GM12878 (cell line): ENCODE data around the gene KCNQ1. TPM values are rescaled to one million over a fixed set of nuclear protein-coding genes. Genes with fewer than 3 reads are reported as not detected.

Source experiments
- ATAC-seq: fragments of 200-7000 bp; cut with Tn5 transposase; 3 replicates; pipeline ENCODE4 v1.9.1; 2020; ENCODE audit warnings: mild to moderate bottlenecking, moderate library complexity
- BruUV-seq: library from RNA; stranded (reverse); fragments of 400-500 nt; replicated peaks from 2 replicates; lab custom pipeline; 2021; lab: Mats Ljungman, UMichigan
- CTCF ChIA-PET: fragments of 300-600 bp; sonication (Branson Sonifier 250); formaldehyde crosslinking; extraction: SDS; loops from one replicate; lab custom pipeline; 2021; ENCODE audit warnings: inconsistent platforms; lab: Yijun Ruan, JAX
- POLR2A ChIA-PET: fragments of 350-600 bp; formaldehyde crosslinking; extraction: SDS; loops from one replicate; lab custom pipeline; 2021; ENCODE audit warnings: inconsistent platforms; lab: Charles Lee
- RAD21 ChIA-PET: fragments of 300-600 bp; sonication (Branson Sonifier 250); formaldehyde crosslinking; loops from one replicate; lab custom pipeline; 2023; ENCODE audit warnings: antibody characterized with exemption; ENCODE audit not compliant: unreplicated experiment; lab: Charles Lee
- SMC1A ChIA-PET: fragments of 300-600 bp; sonication (Branson Sonifier 250); formaldehyde crosslinking; loops from one replicate; lab custom pipeline; 2023; ENCODE audit not compliant: unreplicated experiment, uncharacterized antibody; lab: Charles Lee
- DNase-seq: peaks from one replicate; pipeline ENCODE4 v3.0.0-alpha.2; 2011; ENCODE audit warnings: low read depth, low spot score
- FAIRE-seq: peaks from 3 replicates; lab custom pipeline; 2011; peaks lifted over from hg19 to GRCh38; lab: Jason Lieb, UNC
- H2AFZ ChIP-seq: 2 replicates; pipeline ENCODE4 v1.6.0; 2011; ENCODE audit warnings: low read depth, low read length, control low read depth; ENCODE audit not compliant: control insufficient read depth
- H3K27ac ChIP-seq: 2 replicates; pipeline ENCODE4 v1.5.1; 2011; ENCODE audit warnings: control low read depth; ENCODE audit not compliant: control insufficient read depth, insufficient read depth
- H3K27me3 ChIP-seq, 2 experiments: replicated peaks in 1 of 2; 2 replicates each; pipeline versions ENCODE4 v1.6.0 to v1.6.1; 2011; ENCODE audit warnings: low read length in 1 of 2; ENCODE audit not compliant: control insufficient read depth in 2 of 2, insufficient read depth in 2 of 2
- H3K36me3 ChIP-seq, 2 experiments: 2 replicates each; pipeline ENCODE4 v1.5.1; 2011; ENCODE audit warnings: low read length in 1 of 2; ENCODE audit not compliant: control insufficient read depth in 2 of 2, insufficient read depth in 2 of 2
- H3K4me1 ChIP-seq: 2 replicates; pipeline ENCODE4 v1.6.1; 2011; ENCODE audit warnings: mild to moderate bottlenecking, low read length, moderate library complexity, mixed read lengths; ENCODE audit not compliant: control insufficient read depth, insufficient read depth
- H3K4me2 ChIP-seq: 2 replicates; pipeline ENCODE4 v1.6.0; 2011; ENCODE audit warnings: control low read depth; ENCODE audit not compliant: control insufficient read depth, insufficient read depth
- H3K4me3 ChIP-seq: fragments of 200-600 bp; sonication (generic); 2 replicates; pipeline ENCODE4 v1.5.1; 2016
- H3K79me2 ChIP-seq: 2 replicates; pipeline ENCODE4 v1.6.0; 2011; ENCODE audit warnings: low read length; ENCODE audit not compliant: control insufficient read depth, insufficient read depth
- H3K9ac ChIP-seq: 2 replicates; pipeline ENCODE4 v1.8.0; 2011; ENCODE audit warnings: low read length, control low read depth, mixed read lengths; ENCODE audit not compliant: control insufficient read depth, insufficient read depth
- H3K9me3 ChIP-seq: replicated peaks from 3 replicates; pipeline ENCODE4 v1.5.1; 2011; ENCODE audit warnings: mild to moderate bottlenecking, low read length; ENCODE audit not compliant: control insufficient read depth, insufficient read depth
- H4K20me1 ChIP-seq: 2 replicates; pipeline ENCODE4 v1.6.0; 2011; ENCODE audit not compliant: control insufficient read depth, insufficient read depth
- BRCA1 ChIP-seq: IDR thresholded peaks from 2 replicates; pipeline ENCODE4 v1.6.1; 2011; ENCODE audit warnings: low read depth, low read length, improper control_type of control experiment
- MTA3 ChIP-seq: IDR thresholded peaks from 2 replicates; pipeline ENCODE4 v1.6.1; 2012; ENCODE audit warnings: low read length, inconsistent platforms, borderline replicate concordance
- MXI1 ChIP-seq: fragments of 150-350 bp; IDR thresholded peaks from 2 replicates; pipeline ENCODE4 v1.6.1; 2011; ENCODE audit warnings: low read depth, mild to moderate bottlenecking, inconsistent platforms, low read length, improper control_type of control experiment
- NFYA ChIP-seq: IDR thresholded peaks from 2 replicates; pipeline ENCODE4 v1.6.1; 2011; ENCODE audit warnings: low read depth, mild to moderate bottlenecking, low read length, improper control_type of control experiment, borderline replicate concordance
- PML ChIP-seq: IDR thresholded peaks from 2 replicates; pipeline ENCODE4 v1.6.1; 2012; ENCODE audit warnings: low read length, inconsistent platforms
- RAD21 ChIP-seq: IDR thresholded peaks from 2 replicates; pipeline ENCODE4 v1.6.1; 2011; ENCODE audit warnings: mild to moderate bottlenecking, low read depth, low read length, moderate library complexity; ENCODE audit not compliant: insufficient read depth
- RAD51 ChIP-seq: fragments of 450-650 bp; IDR thresholded peaks from 2 replicates; pipeline ENCODE4 v1.6.1; 2016; ENCODE audit warnings: moderate library complexity, mild to moderate bottlenecking, inconsistent platforms
- SPI1 ChIP-seq: IDR thresholded peaks from 2 replicates; pipeline ENCODE4 v1.6.1; 2011; ENCODE audit warnings: low read depth, mild to moderate bottlenecking, low read length, moderate library complexity, borderline replicate concordance; ENCODE audit not compliant: insufficient read depth
- ZSCAN29 ChIP-seq: fragments of 450-650 bp; IDR thresholded peaks from 2 replicates; pipeline ENCODE4 v1.6.1; 2017; ENCODE audit warnings: mild to moderate bottlenecking, moderate library complexity
- WGBS: methylation state at CpG from one replicate; pipeline ENCODE4 v1.1.6; 2016; ENCODE audit warnings: low lambda C conversion rate; ENCODE audit not compliant: insufficient replicate concordance, insufficient coverage; ENCODE audit errors: missing lambda C conversion rate; 5-methylcytosine and 5-hydroxymethylcytosine counted together
- in situ Hi-C: fragments of 300-500 bp; cut with MboI; formaldehyde crosslinking; loops from 9 replicates; pipeline ENCODE4 v1.14.3; 2018; ENCODE audit warnings: mixed read lengths
- intact Hi-C: fragments of 100-400 bp; cut with micrococcal nuclease; formaldehyde crosslinking; loops from one replicate; pipeline ENCODE4 v1.14.2; 2022; ENCODE audit not compliant: unreplicated experiment
- polyA plus RNA-seq, 11 experiments: library from polyadenylated mRNA; depleted of rRNA in 4 of 11; unstranded in 6 of 11; stranded (reverse) in 5 of 11; fragments of >200 nt; fragmentation: Nextera tagmentation in 4 of 11; fragmentation: Illumina TruSeq in 1 of 11; extraction: Ambion mirVana in 4 of 11; extraction: Trizol in 1 of 11; gene quantifications; 1 replicate in 1 of 11; 2 replicates in 10 of 11; pipeline versions ENCODE4 v1.2.1 to v1.2.3, GENCODE V29; 2011 to 2016; ENCODE audit warnings: inconsistent platforms in 2 of 11, missing spikeins in 2 of 11, low read depth in 1 of 11
- total RNA-seq, 4 experiments: library from RNA; depleted of rRNA in 3 of 4; stranded (reverse); fragments of >200 nt in 3 of 4; fragmentation: Illumina TruSeq in 1 of 4; extraction: Trizol in 1 of 4; gene quantifications; 2 replicates each; pipeline versions ENCODE4 v1.2.1 to v1.2.3, GENCODE V29; 2013 to 2021
- TF ChIP-seq, protein P1 (sequence below): fragments of 450-650 bp; IDR thresholded peaks from 2 replicates; pipeline ENCODE4 v1.6.1; 2017; ENCODE audit warnings: mild to moderate bottlenecking, low read depth, inconsistent platforms; ENCODE audit not compliant: poor library complexity, severe bottlenecking
- TF ChIP-seq, protein P2 (sequence below): IDR thresholded peaks from 2 replicates; pipeline ENCODE4 v1.6.1; 2011; ENCODE audit warnings: low read depth, mild to moderate bottlenecking, low read length, moderate library complexity, borderline replicate concordance; ENCODE audit errors: extremely low read depth
- TF ChIP-seq, protein P3 (sequence below): IDR thresholded peaks from 2 replicates; pipeline ENCODE4 v1.6.1; 2012; ENCODE audit warnings: improper control_type of control experiment, low read depth, low read length; ENCODE audit not compliant: insufficient replicate concordance

Gene KCNQ1
- total and polyA plus RNA-seq, 10 of the 15 experiments (the other 5 are each of a cell fraction or from before 2014, with no cell fraction given) = 0.03 to 0.15 (median 0.12) TPM; not detected in 7

DNA sequence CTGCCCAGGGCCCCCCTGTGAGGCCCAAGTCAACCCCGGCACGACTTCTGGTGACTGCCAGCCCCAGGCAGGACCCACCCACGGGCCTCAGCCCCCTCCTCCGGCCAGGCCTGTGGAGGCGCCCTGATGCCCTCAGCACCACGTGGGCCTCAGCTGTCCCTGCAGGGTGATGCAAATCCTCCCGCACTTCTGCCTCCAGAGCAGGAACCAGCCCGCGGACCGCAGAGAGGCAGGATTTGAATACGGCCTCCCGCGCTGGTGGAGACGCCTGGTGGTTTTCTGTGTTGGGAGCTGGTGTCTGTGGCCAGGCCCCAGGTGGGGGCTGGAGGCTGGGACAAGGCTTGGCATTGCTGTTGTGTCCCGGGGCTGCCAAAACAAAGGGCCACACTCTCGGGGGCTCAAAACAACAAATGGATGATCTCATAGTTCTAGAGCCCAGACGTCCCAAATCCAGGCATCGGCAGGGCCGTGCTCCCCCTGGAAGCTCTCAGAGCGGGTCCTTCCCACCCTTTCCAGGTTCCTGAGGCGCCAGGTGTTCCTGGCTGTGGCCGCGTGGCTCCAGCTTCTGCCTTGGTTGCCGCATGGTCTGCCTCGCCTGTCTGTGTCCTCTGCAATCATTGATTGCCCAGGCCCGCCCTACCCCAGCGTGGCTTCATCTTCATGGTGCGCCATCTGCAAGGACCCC lies 19.9 kb upstream of the KCNQ1 start:
- Histone ChIP-seq H3K79me2 (no peaks in the 10 kb centered on the region), H3K9me3 (no peaks in the 10 kb centered on the region; the same call in 2 of the 3 replicates), H3K4me1 (no peaks in the 10 kb centered on the region), H3K36me3 (no peaks in the 10 kb centered on the region), H2AFZ (no peak overlapping the region), H3K4me2 (no peak overlapping the region), H3K9ac (no peak overlapping the region), H3K27me3 (no peaks in the 10 kb centered on the region), H4K20me1 (no peaks in the 10 kb centered on the region), H3K4me3 (no peak overlapping the region), H3K27ac (no peak overlapping the region)
- intact Hi-C loops = loop anchor here (10.0 kb wide), 1 partner anchor 60 kb away; no protein-coding TSS in a partner anchor
- in situ Hi-C loops = loop anchor here (5.0 kb wide), 2 partner anchors 107 to 452 kb away; no protein-coding TSS in a partner anchor
- ATAC-seq (no peak), FAIRE-seq (no peak), DNase-seq (no peak)
- ChIA-PET POLR2A (no interaction called here), RAD21 (interaction anchor here (1.0 kb wide), 1 partner anchor 108 kb away, joined by 4 read pairs; no protein-coding TSS in a partner anchor), SMC1A (no interaction called here), CTCF (interaction anchor here (1.8 to 9.5 kb wide), 3 partner anchors 106 to 122 kb away, joined by 10 to 271 read pairs (median 10); partner anchors contain the start of genes C11orf21 and TSPAN32)
- WGBS = 17% methylated on average over 27 of the region's 28 CpGs
- no TSS peak for BruUV-seq
- TF ChIP-seq, protein P1, sequence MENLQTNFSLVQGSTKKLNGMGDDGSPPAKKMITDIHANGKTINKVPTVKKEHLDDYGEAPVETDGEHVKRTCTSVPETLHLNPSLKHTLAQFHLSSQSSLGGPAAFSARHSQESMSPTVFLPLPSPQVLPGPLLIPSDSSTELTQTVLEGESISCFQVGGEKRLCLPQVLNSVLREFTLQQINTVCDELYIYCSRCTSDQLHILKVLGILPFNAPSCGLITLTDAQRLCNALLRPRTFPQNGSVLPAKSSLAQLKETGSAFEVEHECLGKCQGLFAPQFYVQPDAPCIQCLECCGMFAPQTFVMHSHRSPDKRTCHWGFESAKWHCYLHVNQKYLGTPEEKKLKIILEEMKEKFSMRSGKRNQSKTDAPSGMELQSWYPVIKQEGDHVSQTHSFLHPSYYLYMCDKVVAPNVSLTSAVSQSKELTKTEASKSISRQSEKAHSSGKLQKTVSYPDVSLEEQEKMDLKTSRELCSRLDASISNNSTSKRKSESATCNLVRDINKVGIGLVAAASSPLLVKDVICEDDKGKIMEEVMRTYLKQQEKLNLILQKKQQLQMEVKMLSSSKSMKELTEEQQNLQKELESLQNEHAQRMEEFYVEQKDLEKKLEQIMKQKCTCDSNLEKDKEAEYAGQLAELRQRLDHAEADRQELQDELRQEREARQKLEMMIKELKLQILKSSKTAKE = no peak
- TF ChIP-seq NFYA = no peak
- no peak for TF ChIP-seq PML
- TF ChIP-seq SPI1 = no peak
- no peak for TF ChIP-seq RAD51
- no peak for TF ChIP-seq MXI1
- TF ChIP-seq RAD21 = no peak
- TF ChIP-seq, protein P2, sequence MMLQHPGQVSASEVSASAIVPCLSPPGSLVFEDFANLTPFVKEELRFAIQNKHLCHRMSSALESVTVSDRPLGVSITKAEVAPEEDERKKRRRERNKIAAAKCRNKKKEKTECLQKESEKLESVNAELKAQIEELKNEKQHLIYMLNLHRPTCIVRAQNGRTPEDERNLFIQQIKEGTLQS = no peak
- TF ChIP-seq, protein P3, sequence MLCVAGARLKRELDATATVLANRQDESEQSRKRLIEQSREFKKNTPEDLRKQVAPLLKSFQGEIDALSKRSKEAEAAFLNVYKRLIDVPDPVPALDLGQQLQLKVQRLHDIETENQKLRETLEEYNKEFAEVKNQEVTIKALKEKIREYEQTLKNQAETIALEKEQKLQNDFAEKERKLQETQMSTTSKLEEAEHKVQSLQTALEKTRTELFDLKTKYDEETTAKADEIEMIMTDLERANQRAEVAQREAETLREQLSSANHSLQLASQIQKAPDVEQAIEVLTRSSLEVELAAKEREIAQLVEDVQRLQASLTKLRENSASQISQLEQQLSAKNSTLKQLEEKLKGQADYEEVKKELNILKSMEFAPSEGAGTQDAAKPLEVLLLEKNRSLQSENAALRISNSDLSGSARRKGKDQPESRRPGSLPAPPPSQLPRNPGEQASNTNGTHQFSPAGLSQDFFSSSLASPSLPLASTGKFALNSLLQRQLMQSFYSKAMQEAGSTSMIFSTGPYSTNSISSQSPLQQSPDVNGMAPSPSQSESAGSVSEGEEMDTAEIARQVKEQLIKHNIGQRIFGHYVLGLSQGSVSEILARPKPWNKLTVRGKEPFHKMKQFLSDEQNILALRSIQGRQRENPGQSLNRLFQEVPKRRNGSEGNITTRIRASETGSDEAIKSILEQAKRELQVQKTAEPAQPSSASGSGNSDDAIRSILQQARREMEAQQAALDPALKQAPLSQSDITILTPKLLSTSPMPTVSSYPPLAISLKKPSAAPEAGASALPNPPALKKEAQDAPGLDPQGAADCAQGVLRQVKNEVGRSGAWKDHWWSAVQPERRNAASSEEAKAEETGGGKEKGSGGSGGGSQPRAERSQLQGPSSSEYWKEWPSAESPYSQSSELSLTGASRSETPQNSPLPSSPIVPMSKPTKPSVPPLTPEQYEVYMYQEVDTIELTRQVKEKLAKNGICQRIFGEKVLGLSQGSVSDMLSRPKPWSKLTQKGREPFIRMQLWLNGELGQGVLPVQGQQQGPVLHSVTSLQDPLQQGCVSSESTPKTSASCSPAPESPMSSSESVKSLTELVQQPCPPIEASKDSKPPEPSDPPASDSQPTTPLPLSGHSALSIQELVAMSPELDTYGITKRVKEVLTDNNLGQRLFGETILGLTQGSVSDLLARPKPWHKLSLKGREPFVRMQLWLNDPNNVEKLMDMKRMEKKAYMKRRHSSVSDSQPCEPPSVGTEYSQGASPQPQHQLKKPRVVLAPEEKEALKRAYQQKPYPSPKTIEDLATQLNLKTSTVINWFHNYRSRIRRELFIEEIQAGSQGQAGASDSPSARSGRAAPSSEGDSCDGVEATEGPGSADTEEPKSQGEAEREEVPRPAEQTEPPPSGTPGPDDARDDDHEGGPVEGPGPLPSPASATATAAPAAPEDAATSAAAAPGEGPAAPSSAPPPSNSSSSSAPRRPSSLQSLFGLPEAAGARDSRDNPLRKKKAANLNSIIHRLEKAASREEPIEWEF = no peak
- no peak for TF ChIP-seq BRCA1
- no peak for TF ChIP-seq ZSCAN29
- TF ChIP-seq MTA3 = no peak
